ENCODE data around the gene SPATS2.

The SPATS2 gene

GRCh38 chr12:49440035-49440434 is 72.8 kb downstream of the SPATS2 start:
- H3K9ac ChIP-seq (ENCODE audit: low read length in 2 of 2): no peak overlapping the region
- no peaks in the 10 kb centered on the region for H3K27me3 ChIP-seq (ENCODE audit: control insufficient read depth in 1 of 2, insufficient read depth in 2 of 2, low read length in 2 of 2)
- H3K4me1 ChIP-seq (ENCODE audit: control insufficient read depth, insufficient read depth, low read length): no peaks in the 10 kb centered on the region
- H3K27ac ChIP-seq (ENCODE audit: low read length): no peak overlapping the region
- H3K4me3 ChIP-seq (ENCODE audit: low read length in 2 of 2): no peak overlapping the region
- no peaks in the 10 kb centered on the region for H3K36me3 ChIP-seq (ENCODE audit: control insufficient read depth in 2 of 2, insufficient read depth in 2 of 2, low read length in 2 of 2)
- no peaks in the 10 kb centered on the region for H3K9me3 ChIP-seq (ENCODE audit: control insufficient read depth in 2 of 2, low read length in 2 of 2)

- no peaks in the 10 kb centered on the region for H3K36me3 ChIP-seq (ENCODE audit: control insufficient read depth in 2 of 2, insufficient read depth in 2 of 2, low read length in 2 of 2)
- no peak overlapping the region for H3K4me3 ChIP-seq (ENCODE audit: low read length in 2 of 2)
- H3K27me3 ChIP-seq (ENCODE audit: control insufficient read depth in 1 of 2, insufficient read depth in 2 of 2, low read length in 2 of 2): no peaks in the 10 kb centered on the region
- no peak overlapping the region for H3K9ac ChIP-seq (ENCODE audit: low read length in 2 of 2)
- peaks cover 0 to 3% of the 10 kb centered on the region in 2 donors for H3K9me3 ChIP-seq (ENCODE audit: control insufficient read depth in 2 of 2, low read length in 2 of 2)
- no peak overlapping the region for H3K27ac ChIP-seq (ENCODE audit: low read length)
- H3K4me1 ChIP-seq (ENCODE audit: control insufficient read depth, insufficient read depth, low read length): no peaks in the 10 kb centered on the region
These were observed 75.7 kb downstream of the SPATS2 start for GRCh38 chr12:49442915-49443314.

GRCh38 chr12:49446571-49446970 is 79.3 kb downstream of the SPATS2 start:
- Histone ChIP-seq H3K27me3 (ENCODE audit: control insufficient read depth in 1 of 2, insufficient read depth in 2 of 2, low read length in 2 of 2) (no peaks in the 10 kb centered on the region), H3K9ac (ENCODE audit: low read length in 2 of 2) (no peak overlapping the region), H3K27ac (ENCODE audit: low read length) (no peak overlapping the region)

DNA sequence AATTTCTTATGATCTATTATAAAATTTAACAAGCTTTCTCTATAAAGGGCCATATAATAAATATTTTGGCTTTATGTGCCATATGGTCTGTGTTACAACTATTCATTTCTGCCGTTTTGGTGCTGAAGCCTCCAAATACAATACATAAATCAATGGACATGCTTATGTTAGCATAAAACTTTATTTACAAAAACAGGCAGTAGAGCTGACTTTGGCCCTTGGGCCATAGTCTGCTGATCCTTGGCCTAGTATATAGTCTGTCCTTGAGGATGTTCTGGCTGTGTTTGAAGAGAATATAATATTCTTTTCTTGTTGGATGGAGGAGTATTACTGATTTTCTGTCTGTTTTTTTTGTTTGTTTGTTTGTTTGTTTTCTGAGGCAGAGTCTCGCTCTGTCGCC is 81.6 kb downstream of the SPATS2 start:
- Histone ChIP-seq H3K9me3 (ENCODE audit: control insufficient read depth in 2 of 2, low read length in 2 of 2) (peaks cover 0 to 3% of the 10 kb centered on the region in 2 donors), H3K27ac (ENCODE audit: low read length) (no peak overlapping the region), H3K36me3 (ENCODE audit: control insufficient read depth in 2 of 2, insufficient read depth in 2 of 2, low read length in 2 of 2) (no peaks in the 10 kb centered on the region), H3K4me3 (ENCODE audit: low read length in 2 of 2) (no peak overlapping the region), H3K4me1 (ENCODE audit: control insufficient read depth, insufficient read depth, low read length) (no peaks in the 10 kb centered on the region), H3K27me3 (ENCODE audit: control insufficient read depth in 1 of 2, insufficient read depth in 2 of 2, low read length in 2 of 2) (no peaks in the 10 kb centered on the region), H3K9ac (ENCODE audit: low read length in 2 of 2) (no peak overlapping the region)

More at GRCh38 chr12:49446571-49446970, 79.3 kb downstream of the SPATS2 start:
- H3K4me3 ChIP-seq (ENCODE audit: low read length in 2 of 2): no peak overlapping the region
- no peaks in the 10 kb centered on the region for H3K36me3 ChIP-seq (ENCODE audit: control insufficient read depth in 2 of 2, insufficient read depth in 2 of 2, low read length in 2 of 2)
- peaks cover 0 to 3% of the 10 kb centered on the region in 2 donors for H3K9me3 ChIP-seq (ENCODE audit: control insufficient read depth in 2 of 2, low read length in 2 of 2)
- no peaks in the 10 kb centered on the region for H3K4me1 ChIP-seq (ENCODE audit: control insufficient read depth, insufficient read depth, low read length)

- H3K27me3 ChIP-seq (ENCODE audit: control insufficient read depth in 1 of 2, insufficient read depth in 2 of 2, low read length in 2 of 2): no peaks in the 10 kb centered on the region
- H3K4me3 ChIP-seq (ENCODE audit: low read length in 2 of 2): no peak overlapping the region
- no peaks in the 10 kb centered on the region for H3K4me1 ChIP-seq (ENCODE audit: control insufficient read depth, insufficient read depth, low read length)
- H3K9ac ChIP-seq (ENCODE audit: low read length in 2 of 2): no peak overlapping the region
- H3K27ac ChIP-seq (ENCODE audit: low read length): no peak overlapping the region
- H3K36me3 ChIP-seq (ENCODE audit: control insufficient read depth in 2 of 2, insufficient read depth in 2 of 2, low read length in 2 of 2): no peaks in the 10 kb centered on the region
- H3K9me3 ChIP-seq (ENCODE audit: control insufficient read depth in 2 of 2, low read length in 2 of 2): no peaks in the 10 kb centered on the region
These were observed 84.4 kb downstream of the SPATS2 start for GRCh38 chr12:49451468-49452259.

- H3K4me3 ChIP-seq (ENCODE audit: low read length in 2 of 2): no peak overlapping the region
- no peaks in the 10 kb centered on the region for H3K36me3 ChIP-seq (ENCODE audit: control insufficient read depth in 2 of 2, insufficient read depth in 2 of 2, low read length in 2 of 2)
- H3K4me1 ChIP-seq (ENCODE audit: control insufficient read depth, insufficient read depth, low read length): no peaks in the 10 kb centered on the region
- no peak overlapping the region for H3K9ac ChIP-seq (ENCODE audit: low read length in 2 of 2)
- H3K9me3 ChIP-seq (ENCODE audit: control insufficient read depth in 2 of 2, low read length in 2 of 2): no peaks in the 10 kb centered on the region
- H3K27ac ChIP-seq (ENCODE audit: low read length): no peak overlapping the region
- no peaks in the 10 kb centered on the region for H3K27me3 ChIP-seq (ENCODE audit: control insufficient read depth in 1 of 2, insufficient read depth in 2 of 2, low read length in 2 of 2)
These were observed 88.2 kb downstream of the SPATS2 start for GRCh38 chr12:49455501-49455900.

DNA sequence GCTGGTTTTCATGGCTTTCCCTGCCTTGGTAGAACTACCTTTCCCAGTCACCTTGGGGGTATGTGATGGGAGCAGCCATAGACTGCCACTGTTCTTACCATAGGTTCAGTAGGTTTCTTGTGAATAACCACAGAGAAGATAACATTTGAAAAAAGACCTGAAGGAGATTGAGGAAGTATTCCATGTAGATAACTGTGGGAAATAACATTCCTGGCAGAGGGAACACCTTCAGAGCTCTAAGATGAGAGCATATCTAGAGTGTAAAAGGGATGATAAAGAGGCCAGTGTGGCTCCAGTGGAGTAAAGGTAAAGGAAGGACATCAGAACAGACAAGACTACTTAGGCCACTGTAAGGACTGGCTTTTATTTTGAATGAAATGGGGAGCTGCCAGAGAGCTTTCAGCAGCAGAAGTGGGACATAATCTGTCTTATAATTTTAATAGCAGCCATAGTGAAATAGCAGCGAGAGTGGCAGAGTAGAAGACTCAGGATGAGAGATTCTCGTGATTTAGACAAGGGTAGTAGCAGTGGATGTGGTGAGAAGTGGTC is 88.9 kb downstream of the SPATS2 start:
- Histone ChIP-seq H3K27me3 (ENCODE audit: control insufficient read depth in 1 of 2, insufficient read depth in 2 of 2, low read length in 2 of 2) (no peaks in the 10 kb centered on the region), H3K36me3 (ENCODE audit: control insufficient read depth in 2 of 2, insufficient read depth in 2 of 2, low read length in 2 of 2) (no peaks in the 10 kb centered on the region), H3K9ac (ENCODE audit: low read length in 2 of 2) (no peak overlapping the region), H3K27ac (ENCODE audit: low read length) (no peak overlapping the region), H3K4me1 (ENCODE audit: control insufficient read depth, insufficient read depth, low read length) (no peaks in the 10 kb centered on the region), H3K9me3 (ENCODE audit: control insufficient read depth in 2 of 2, low read length in 2 of 2) (no peaks in the 10 kb centered on the region), H3K4me3 (ENCODE audit: low read length in 2 of 2) (no peak overlapping the region)

DNA sequence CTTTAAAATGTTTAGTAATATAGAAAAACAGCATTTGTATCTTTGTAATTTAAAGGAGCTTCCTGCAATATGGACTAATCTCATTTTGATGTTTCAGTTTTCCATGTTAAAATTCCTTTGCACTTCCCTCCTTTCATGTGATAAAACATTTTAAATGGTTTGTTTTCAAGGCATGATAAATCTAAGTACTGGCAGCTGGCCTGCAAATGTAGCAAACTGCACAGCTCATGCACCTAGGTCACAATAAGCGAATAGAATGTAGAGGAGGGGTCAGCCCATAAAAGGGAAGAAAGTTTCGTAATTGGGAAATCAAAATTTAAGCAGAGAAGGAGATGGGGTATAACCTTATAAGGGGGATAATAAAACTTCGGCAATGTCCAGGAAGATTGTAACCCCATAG is 91.6 kb downstream of the SPATS2 start:
- Histone ChIP-seq H3K4me3 (ENCODE audit: low read length in 2 of 2) (no peak overlapping the region), H3K9ac (ENCODE audit: low read length in 2 of 2) (no peak overlapping the region), H3K4me1 (ENCODE audit: control insufficient read depth, insufficient read depth, low read length) (no peaks in the 10 kb centered on the region), H3K36me3 (ENCODE audit: control insufficient read depth in 2 of 2, insufficient read depth in 2 of 2, low read length in 2 of 2) (no peaks in the 10 kb centered on the region), H3K27me3 (ENCODE audit: control insufficient read depth in 1 of 2, insufficient read depth in 2 of 2, low read length in 2 of 2) (no peaks in the 10 kb centered on the region), H3K27ac (ENCODE audit: low read length) (no peak overlapping the region), H3K9me3 (ENCODE audit: control insufficient read depth in 2 of 2, low read length in 2 of 2) (no peaks in the 10 kb centered on the region)

DNA sequence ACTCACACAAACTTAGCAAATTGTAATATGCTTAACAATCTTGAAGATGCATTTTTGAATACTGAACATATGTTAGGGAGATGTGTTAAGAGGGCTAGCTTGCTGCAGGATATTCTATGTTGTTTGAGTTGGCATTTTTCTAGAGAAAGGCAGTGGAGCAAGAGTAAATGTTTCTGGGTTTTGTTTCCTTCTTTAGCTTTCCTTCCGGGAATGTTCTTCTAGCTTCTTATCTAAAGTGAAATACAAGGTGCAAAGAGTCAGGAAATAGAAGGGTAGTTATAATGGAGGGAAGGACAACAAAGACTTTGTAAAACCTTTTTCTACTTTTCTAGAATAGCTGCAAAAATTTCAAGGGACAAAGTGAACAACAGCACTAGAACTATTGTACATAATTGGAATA is 94.0 kb downstream of the SPATS2 start:
- Histone ChIP-seq H3K36me3 (ENCODE audit: control insufficient read depth in 2 of 2, insufficient read depth in 2 of 2, low read length in 2 of 2) (no peaks in the 10 kb centered on the region), H3K27ac (ENCODE audit: low read length) (no peak overlapping the region), H3K9ac (ENCODE audit: low read length in 2 of 2) (no peak overlapping the region), H3K9me3 (ENCODE audit: control insufficient read depth in 2 of 2, low read length in 2 of 2) (no peaks in the 10 kb centered on the region), H3K4me1 (ENCODE audit: control insufficient read depth, insufficient read depth, low read length) (no peaks in the 10 kb centered on the region), H3K4me3 (ENCODE audit: low read length in 2 of 2) (no peak overlapping the region), H3K27me3 (ENCODE audit: control insufficient read depth in 1 of 2, insufficient read depth in 2 of 2, low read length in 2 of 2) (no peaks in the 10 kb centered on the region)

GRCh38 chr12:49462083-49462744 is 95.0 kb downstream of the SPATS2 start:
- Histone ChIP-seq H3K27me3 (ENCODE audit: control insufficient read depth in 1 of 2, insufficient read depth in 2 of 2, low read length in 2 of 2) (no peaks in the 10 kb centered on the region), H3K9me3 (ENCODE audit: control insufficient read depth in 2 of 2, low read length in 2 of 2) (no peaks in the 10 kb centered on the region), H3K4me1 (ENCODE audit: control insufficient read depth, insufficient read depth, low read length) (no peaks in the 10 kb centered on the region), H3K27ac (ENCODE audit: low read length) (no peak overlapping the region), H3K36me3 (ENCODE audit: control insufficient read depth in 2 of 2, insufficient read depth in 2 of 2, low read length in 2 of 2) (no peaks in the 10 kb centered on the region), H3K4me3 (ENCODE audit: low read length in 2 of 2) (no peak overlapping the region), H3K9ac (ENCODE audit: low read length in 2 of 2) (no peak overlapping the region)

GRCh38 chr12:49465132-49465531 is 97.9 kb downstream of the SPATS2 start:
- no peaks in the 10 kb centered on the region for H3K27me3 ChIP-seq (ENCODE audit: control insufficient read depth in 1 of 2, insufficient read depth in 2 of 2, low read length in 2 of 2)
- no peak overlapping the region for H3K27ac ChIP-seq (ENCODE audit: low read length)
- H3K4me3 ChIP-seq (ENCODE audit: low read length in 2 of 2): no peak overlapping the region
- no peaks in the 10 kb centered on the region for H3K9me3 ChIP-seq (ENCODE audit: control insufficient read depth in 2 of 2, low read length in 2 of 2)
- H3K36me3 ChIP-seq (ENCODE audit: control insufficient read depth in 2 of 2, insufficient read depth in 2 of 2, low read length in 2 of 2): no peaks in the 10 kb centered on the region
- no peaks in the 10 kb centered on the region for H3K4me1 ChIP-seq (ENCODE audit: control insufficient read depth, insufficient read depth, low read length)
- H3K9ac ChIP-seq (ENCODE audit: low read length in 2 of 2): no peak overlapping the region
